GM20431 (cell line): ENCODE measurements around the gene ATOX1.
"Not testable (repeated sequence)": the region's sequence is repeated elsewhere in the genome, so short reads cannot be mapped to it uniquely, and the experiment has no call there.

Source experiments
- in situ Hi-C: fragments of 300-500 bp; cut with MseI, MboI; formaldehyde crosslinking; loops from one replicate; pipeline ENCODE4 v1.15.0; 2020; ENCODE audit warnings: low sequenced_read_pairs; ENCODE audit not compliant: unreplicated experiment

Gene ATOX1

GRCh38 chr5:151738125-151738848 is 20.1 kb downstream of the ATOX1 start:
- in situ Hi-C loops, result loop anchor here (10.0 kb wide), 1 partner anchor 73 kb away; no protein-coding TSS in a partner anchor

GRCh38 chr5:151737431-151737830 is 21.0 kb downstream of the ATOX1 start:
- in situ Hi-C loops, result loop anchor here (10.0 kb wide), 1 partner anchor 73 kb away; no protein-coding TSS in a partner anchor

GRCh38 chr5:151735646-151736045 is 22.8 kb downstream of the ATOX1 start:
- in situ Hi-C loops, result loop anchor here (10.0 kb wide), 1 partner anchor 71 kb away; no protein-coding TSS in a partner anchor

GRCh38 chr5:151734064-151734408 is 24.4 kb downstream of the ATOX1 start:
- in situ Hi-C loops, result loop anchor here (10.0 kb wide), 1 partner anchor 69 kb away; no protein-coding TSS in a partner anchor

GRCh38 chr5:151733358-151734063 is 24.9 kb downstream of the ATOX1 start:
- in situ Hi-C loops, result loop anchor here (10.0 kb wide), 1 partner anchor 69 kb away; no protein-coding TSS in a partner anchor

- in situ Hi-C loops, result loop anchor here (10.0 kb wide), 1 partner anchor 66 kb away; no protein-coding TSS in a partner anchor
Measured at GRCh38 chr5:151730381-151730780, 28.1 kb downstream of the ATOX1 start.

- in situ Hi-C loops, result not testable (repeated sequence)
Measured at GRCh38 chr5:151729597-151729996, 28.8 kb downstream of the ATOX1 start.

GRCh38 chr5:151724360-151724759 is 34.1 kb downstream of the ATOX1 start:
- in situ Hi-C loops, result no loop called here

GRCh38 chr5:151722546-151722945 is 35.9 kb downstream of the ATOX1 start:
- in situ Hi-C loops, result no loop called here

GRCh38 chr5:151721812-151722391 is 36.5 kb downstream of the ATOX1 start:
- in situ Hi-C loops, result no loop called here

- in situ Hi-C loops, result no loop called here
Measured at GRCh38 chr5:151721087-151721646, 37.3 kb downstream of the ATOX1 start.

GRCh38 chr5:151720215-151720614 is 38.2 kb downstream of the ATOX1 start:
- in situ Hi-C loops, result no loop called here

- in situ Hi-C loops, result no loop called here
Measured at GRCh38 chr5:151719228-151720000, 39.0 kb downstream of the ATOX1 start.

- in situ Hi-C loops, result no loop called here
Measured at GRCh38 chr5:151718646-151719045, 39.8 kb downstream of the ATOX1 start.

GRCh38 chr5:151718153-151718552 is 40.3 kb downstream of the ATOX1 start:
- in situ Hi-C loops, result no loop called here

GRCh38 chr5:151717416-151717815 is 41.0 kb downstream of the ATOX1 start:
- in situ Hi-C loops, result no loop called here

GRCh38 chr5:151709109-151709735 is 49.2 kb downstream of the ATOX1 start:
- in situ Hi-C loops, result no loop called here

GRCh38 chr5:151708126-151708525 is 50.3 kb downstream of the ATOX1 start:
- in situ Hi-C loops, result no loop called here

- in situ Hi-C loops, result no loop called here
Measured at GRCh38 chr5:151707567-151707966, 50.9 kb downstream of the ATOX1 start.
